Glutamatergic neuron (in vitro differentiated cells): ENCODE data around the gene ACTN1. TPM values are rescaled to one million over a fixed set of nuclear protein-coding genes. Genes with fewer than 3 reads are reported as not detected.

Experiments used
- DNase-seq: peaks from one replicate; pipeline ENCODE4 v3.0.0; 2022
- H3K27ac Mint-ChIP-seq: one replicate; pipeline ENCODE4 v1.8.0; 2020; ENCODE audit warnings: mild to moderate bottlenecking, mixed read lengths, inconsistent platforms; ENCODE audit not compliant: unreplicated experiment
- H3K27me3 Mint-ChIP-seq: one replicate; pipeline ENCODE4 v1.8.0; 2020; ENCODE audit warnings: mild to moderate bottlenecking, moderate library complexity, mixed read lengths, inconsistent platforms; ENCODE audit not compliant: unreplicated experiment
- H3K36me3 Mint-ChIP-seq: one replicate; pipeline ENCODE4 v1.8.0; 2020; ENCODE audit warnings: mild to moderate bottlenecking, mixed read lengths, inconsistent platforms; ENCODE audit not compliant: unreplicated experiment
- H3K4me1 Mint-ChIP-seq: one replicate; pipeline ENCODE4 v1.8.0; 2020; ENCODE audit warnings: mild to moderate bottlenecking, low read depth, mixed read lengths, inconsistent platforms; ENCODE audit not compliant: unreplicated experiment
- H3K4me3 Mint-ChIP-seq: one replicate; pipeline ENCODE4 v1.8.0; 2020; ENCODE audit warnings: mild to moderate bottlenecking, mixed read lengths, inconsistent platforms; ENCODE audit not compliant: unreplicated experiment
- H3K9me3 Mint-ChIP-seq: one replicate; pipeline ENCODE4 v1.8.0; 2020; ENCODE audit warnings: mild to moderate bottlenecking, moderate library complexity, mixed read lengths, inconsistent platforms; ENCODE audit not compliant: unreplicated experiment
- total RNA-seq: library from RNA; stranded (reverse); fragmentation: NEBNext Ultra II Directional; extraction: Animal tissue kit (Norgen Biotek cat#: 25700); gene quantifications from one replicate; pipeline ENCODE4 v1.2.1, GENCODE V29; 2021; ENCODE audit not compliant: unreplicated experiment
- TF ChIP-seq, protein P1 (sequence below): fragments of 200-600 bp; sonication (generic); IDR thresholded peaks from one replicate; pipeline ENCODE4 v1.5.0; 2021; ENCODE audit not compliant: partially characterized antibody, unreplicated experiment

Gene ACTN1
- total RNA-seq, 1 donor from 2014 or later = 48.1 TPM

DNA sequence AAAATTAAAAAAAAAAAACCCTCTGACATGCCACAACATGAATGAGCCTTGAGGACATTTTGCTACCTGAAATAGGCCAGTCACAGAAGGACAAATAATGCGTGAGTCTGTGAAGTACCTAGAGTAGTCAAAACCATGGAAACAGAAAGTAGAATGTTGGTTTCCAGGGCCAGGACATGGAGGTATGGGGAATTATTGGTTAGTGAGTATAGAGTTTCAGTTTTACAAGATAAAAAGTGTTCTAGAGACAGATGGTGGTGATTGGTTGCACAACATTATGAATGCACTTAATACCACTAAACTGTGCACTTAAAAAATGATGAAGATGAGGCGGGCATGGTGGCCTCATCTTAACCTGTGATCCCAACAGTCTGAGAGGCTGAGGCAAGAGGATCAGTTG is 138.6 kb downstream of the ACTN1 start:
- DNase-seq = no peak
- Mint-ChIP-seq H3K36me3 (peaks cover 13% of the 10 kb centered on the region), H3K4me1 (no peaks in the 10 kb centered on the region), H3K9me3 (peaks cover 12% of the 10 kb centered on the region), H3K27ac (no peak overlapping the region), H3K27me3 (peaks cover 1% of the 10 kb centered on the region), H3K4me3 (no peak overlapping the region)
- TF ChIP-seq, protein P1, sequence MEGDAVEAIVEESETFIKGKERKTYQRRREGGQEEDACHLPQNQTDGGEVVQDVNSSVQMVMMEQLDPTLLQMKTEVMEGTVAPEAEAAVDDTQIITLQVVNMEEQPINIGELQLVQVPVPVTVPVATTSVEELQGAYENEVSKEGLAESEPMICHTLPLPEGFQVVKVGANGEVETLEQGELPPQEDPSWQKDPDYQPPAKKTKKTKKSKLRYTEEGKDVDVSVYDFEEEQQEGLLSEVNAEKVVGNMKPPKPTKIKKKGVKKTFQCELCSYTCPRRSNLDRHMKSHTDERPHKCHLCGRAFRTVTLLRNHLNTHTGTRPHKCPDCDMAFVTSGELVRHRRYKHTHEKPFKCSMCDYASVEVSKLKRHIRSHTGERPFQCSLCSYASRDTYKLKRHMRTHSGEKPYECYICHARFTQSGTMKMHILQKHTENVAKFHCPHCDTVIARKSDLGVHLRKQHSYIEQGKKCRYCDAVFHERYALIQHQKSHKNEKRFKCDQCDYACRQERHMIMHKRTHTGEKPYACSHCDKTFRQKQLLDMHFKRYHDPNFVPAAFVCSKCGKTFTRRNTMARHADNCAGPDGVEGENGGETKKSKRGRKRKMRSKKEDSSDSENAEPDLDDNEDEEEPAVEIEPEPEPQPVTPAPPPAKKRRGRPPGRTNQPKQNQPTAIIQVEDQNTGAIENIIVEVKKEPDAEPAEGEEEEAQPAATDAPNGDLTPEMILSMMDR = no peak

DNA sequence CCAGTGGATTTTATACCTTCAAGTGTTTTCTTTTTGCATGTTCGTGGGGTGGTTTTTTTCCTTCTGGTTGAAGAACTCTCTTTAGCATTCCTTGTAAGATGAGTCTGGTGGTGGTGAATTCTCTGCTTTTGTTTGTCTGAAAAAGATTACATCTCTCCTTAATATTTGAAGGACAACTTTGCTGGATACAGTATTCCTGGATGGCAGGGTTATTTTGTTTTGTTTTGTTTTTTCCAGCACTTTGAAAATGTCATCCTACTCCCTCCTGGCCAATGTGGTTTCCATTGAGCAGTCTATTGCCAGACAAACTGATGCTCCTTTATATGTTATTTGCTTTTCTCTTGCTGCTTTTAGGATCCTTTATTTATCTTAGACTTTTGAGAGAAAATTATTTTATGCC is 143.0 kb downstream of the ACTN1 start:
- Mint-ChIP-seq H3K4me1 (no peaks in the 10 kb centered on the region), H3K27ac (no peak overlapping the region), H3K27me3 (peaks cover 3% of the 10 kb centered on the region), H3K36me3 (peaks cover 23% of the 10 kb centered on the region), H3K9me3 (peaks cover 16% of the 10 kb centered on the region), H3K4me3 (no peak overlapping the region)
- no peak for DNase-seq
- TF ChIP-seq, protein P1 = no peak

DNA sequence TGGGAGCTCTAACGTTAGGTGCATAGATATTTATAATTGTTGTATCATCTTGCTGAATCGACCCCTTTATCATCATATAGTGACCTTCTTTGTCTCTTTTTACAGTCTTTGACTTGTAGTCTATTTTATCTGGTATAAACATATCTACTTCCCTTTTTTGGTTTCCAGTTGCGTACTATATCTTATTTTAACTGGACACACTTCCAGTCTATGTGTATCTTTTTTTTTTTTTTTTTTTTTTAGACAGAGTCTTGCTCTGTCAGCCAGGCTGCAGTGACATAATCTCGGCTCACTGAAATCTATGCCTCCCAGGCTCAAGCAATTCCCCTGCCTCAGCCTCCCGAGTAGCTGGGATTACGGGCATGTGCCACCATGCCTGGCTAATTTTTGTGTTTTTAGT is 144.3 kb downstream of the ACTN1 start:
- TF ChIP-seq, protein P1 = no peak
- Mint-ChIP-seq H3K4me3 (no peak overlapping the region), H3K4me1 (no peaks in the 10 kb centered on the region), H3K36me3 (peaks cover 23% of the 10 kb centered on the region), H3K27me3 (peaks cover 3% of the 10 kb centered on the region), H3K9me3 (peaks cover 16% of the 10 kb centered on the region), H3K27ac (no peak overlapping the region)
- no peak for DNase-seq

DNA sequence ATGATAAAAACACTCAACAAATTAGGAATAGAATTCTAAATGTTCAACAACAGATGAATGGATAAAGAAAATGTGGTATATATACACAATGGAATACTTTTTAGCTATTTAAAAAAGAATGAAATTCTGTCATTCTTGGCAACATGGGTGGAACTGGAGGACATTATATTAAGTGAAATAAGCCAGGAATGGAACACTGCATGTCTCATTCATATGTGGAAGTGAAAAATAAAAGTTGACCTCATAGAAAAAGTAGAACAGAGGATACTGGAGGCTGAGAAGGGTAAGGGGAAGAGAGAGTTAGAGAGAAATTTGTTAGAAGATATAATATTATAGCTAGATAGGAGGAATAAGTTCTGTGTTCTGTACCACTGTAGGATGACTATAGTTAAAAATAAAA is 150.4 kb downstream of the ACTN1 start:
- Mint-ChIP-seq H3K4me3 (no peak overlapping the region), H3K27ac (no peak overlapping the region), H3K9me3 (peaks cover 5% of the 10 kb centered on the region), H3K36me3 (peaks cover 8% of the 10 kb centered on the region), H3K4me1 (no peaks in the 10 kb centered on the region), H3K27me3 (peaks cover 2% of the 10 kb centered on the region)
- DNase-seq = no peak
- TF ChIP-seq, protein P1 = no peak

DNA sequence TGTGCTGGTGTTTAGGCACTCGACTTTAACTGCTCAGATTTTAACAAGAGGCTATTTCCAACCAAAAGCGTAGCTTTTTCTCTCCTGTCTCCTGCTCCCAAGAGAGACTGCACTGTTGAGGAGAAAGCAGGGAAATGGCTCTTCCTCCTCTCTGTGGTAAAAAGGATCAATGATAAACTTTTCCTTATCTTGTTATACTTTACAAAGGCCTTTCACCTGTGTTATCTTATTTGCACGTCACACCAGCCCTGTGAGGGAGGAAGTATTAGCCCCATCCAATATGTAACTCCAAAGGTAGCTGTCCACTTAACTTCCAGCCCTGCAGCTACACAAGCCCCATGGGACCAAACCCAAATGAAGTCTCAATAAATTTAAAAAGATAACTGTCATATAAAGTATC is 153.4 kb downstream of the ACTN1 start:
- no peak for DNase-seq
- H3K27ac Mint-ChIP-seq = no peak overlapping the region
- TF ChIP-seq, protein P1 = no peak
- no peaks in the 10 kb centered on the region for H3K36me3 Mint-ChIP-seq
- peaks cover under 1% of the 10 kb centered on the region for H3K27me3 Mint-ChIP-seq
- H3K9me3 Mint-ChIP-seq = no peaks in the 10 kb centered on the region
- no peak overlapping the region for H3K4me3 Mint-ChIP-seq
- H3K4me1 Mint-ChIP-seq = peaks cover under 1% of the 10 kb centered on the region
